Endodermal cell (in vitro differentiated cells): ENCODE results near the gene CTXND2. TPM values are rescaled to one million over a fixed set of nuclear protein-coding genes. Genes with fewer than 3 reads are reported as not detected.
"Not testable (repeated sequence)": the region's sequence is repeated elsewhere in the genome, so short reads cannot be mapped to it uniquely, and the experiment has no call there.

ENCODE experiments used
- DNase-seq: peaks from one replicate; pipeline ENCODE4 v3.0.0-alpha.2; 2017
- H3K27ac ChIP-seq: 2 replicates; pipeline ENCODE4 v1.5.1; 2013; ENCODE audit warnings: mild to moderate bottlenecking, low read depth, low read length, moderate library complexity
- H3K27me3 ChIP-seq: 2 replicates; pipeline ENCODE4 v1.6.1; 2013; ENCODE audit warnings: mild to moderate bottlenecking, low read length, moderate library complexity; ENCODE audit not compliant: insufficient read depth, control insufficient read depth, poor library complexity, severe bottlenecking
- H3K36me3 ChIP-seq: 2 replicates; pipeline ENCODE4 v1.7.0; 2013; ENCODE audit warnings: mild to moderate bottlenecking, low read length, moderate library complexity; ENCODE audit not compliant: control insufficient read depth, insufficient read depth
- H3K4me1 ChIP-seq: one replicate; pipeline ENCODE4 v1.7.0; 2013; ENCODE audit warnings: low read length; ENCODE audit not compliant: control insufficient read depth, insufficient read depth
- H3K4me3 ChIP-seq: 2 replicates; pipeline ENCODE4 v1.5.1; 2013; ENCODE audit warnings: mild to moderate bottlenecking, low read length, moderate library complexity
- H3K9ac ChIP-seq: 2 replicates; pipeline ENCODE4 v1.6.1; 2013; ENCODE audit warnings: mild to moderate bottlenecking, low read length, moderate library complexity; ENCODE audit not compliant: poor library complexity, severe bottlenecking; ENCODE audit errors: extremely low read depth
- H3K9me3 ChIP-seq: 2 replicates; pipeline ENCODE4 v1.6.1; 2013; ENCODE audit warnings: mild to moderate bottlenecking, low read length, moderate library complexity; ENCODE audit not compliant: control insufficient read depth
- H3K27ac Mint-ChIP-seq: 2 replicates; pipeline ENCODE4 v1.8.0; 2020; ENCODE audit warnings: mixed read lengths
- H3K27me3 Mint-ChIP-seq: 2 replicates; pipeline ENCODE4 v1.8.0; 2021; ENCODE audit warnings: mild to moderate bottlenecking, mixed read lengths; ENCODE audit not compliant: insufficient read depth
- H3K36me3 Mint-ChIP-seq: 2 replicates; pipeline ENCODE4 v1.8.0; 2020; ENCODE audit warnings: low read depth, mixed read lengths
- H3K4me1 Mint-ChIP-seq: 2 replicates; pipeline ENCODE4 v1.8.0; 2020; ENCODE audit warnings: mixed read lengths
- H3K4me3 Mint-ChIP-seq: 2 replicates; pipeline ENCODE4 v1.8.0; 2020; ENCODE audit warnings: mild to moderate bottlenecking, moderate library complexity, mixed read lengths
- H3K9me3 Mint-ChIP-seq: 2 replicates; pipeline ENCODE4 v1.8.0; 2020; ENCODE audit warnings: mild to moderate bottlenecking, mixed read lengths
- WGBS, 2 experiments: methylation state at CpG; one replicate each; pipeline versions ENCODE4 v1.1.5 to v1.1.7; 2013; ENCODE audit warnings: missing lambda C conversion rate in 2 of 2, mixed read lengths in 1 of 2; ENCODE audit not compliant: insufficient coverage in 1 of 2, insufficient read length in 1 of 2; 5-methylcytosine and 5-hydroxymethylcytosine counted together
- total RNA-seq, 2 donors: library from RNA; stranded (reverse); fragmentation: NEBNext Ultra II Directional in 1 of 2; extraction: Animal tissue kit (Norgen Biotek cat#: 25700) in 1 of 2; gene quantifications; 2 replicates in 1 of 2; 3 replicates in 1 of 2; pipeline ENCODE4 v1.2.1, GENCODE V29; 2021
- TF ChIP-seq, protein P1 (sequence below): fragments of 200-600 bp; sonication (generic); conservative IDR thresholded peaks from 2 replicates; pipeline ENCODE4 v1.5.0; 2021; ENCODE audit warnings: antibody characterized with exemption, mild to moderate bottlenecking

CTXND2 gene
- total RNA-seq, 2 donors from 2014 or later = not detected

- H3K27me3 Mint-ChIP-seq = no peaks in the 10 kb centered on the region
- Histone ChIP-seq H3K4me3 (no peak overlapping the region), H3K27me3 (no peaks in the 10 kb centered on the region), H3K4me1 (no peaks in the 10 kb centered on the region), H3K9ac (no peak overlapping the region), H3K27ac (no peak overlapping the region), H3K36me3 (peaks cover 58% of the 10 kb centered on the region), H3K9me3 (no peaks in the 10 kb centered on the region)
- no peak overlapping the region for H3K27ac Mint-ChIP-seq
- no peak overlapping the region for H3K4me3 Mint-ChIP-seq
- no peak for DNase-seq
- WGBS, 2 experiments = 80 to 100% methylated on average over 1 of the region's 2 CpGs
- H3K36me3 Mint-ChIP-seq = peaks cover 45% of the 10 kb centered on the region
- H3K9me3 Mint-ChIP-seq = no peaks in the 10 kb centered on the region
- no peaks in the 10 kb centered on the region for H3K4me1 Mint-ChIP-seq
- TF ChIP-seq, protein P1, sequence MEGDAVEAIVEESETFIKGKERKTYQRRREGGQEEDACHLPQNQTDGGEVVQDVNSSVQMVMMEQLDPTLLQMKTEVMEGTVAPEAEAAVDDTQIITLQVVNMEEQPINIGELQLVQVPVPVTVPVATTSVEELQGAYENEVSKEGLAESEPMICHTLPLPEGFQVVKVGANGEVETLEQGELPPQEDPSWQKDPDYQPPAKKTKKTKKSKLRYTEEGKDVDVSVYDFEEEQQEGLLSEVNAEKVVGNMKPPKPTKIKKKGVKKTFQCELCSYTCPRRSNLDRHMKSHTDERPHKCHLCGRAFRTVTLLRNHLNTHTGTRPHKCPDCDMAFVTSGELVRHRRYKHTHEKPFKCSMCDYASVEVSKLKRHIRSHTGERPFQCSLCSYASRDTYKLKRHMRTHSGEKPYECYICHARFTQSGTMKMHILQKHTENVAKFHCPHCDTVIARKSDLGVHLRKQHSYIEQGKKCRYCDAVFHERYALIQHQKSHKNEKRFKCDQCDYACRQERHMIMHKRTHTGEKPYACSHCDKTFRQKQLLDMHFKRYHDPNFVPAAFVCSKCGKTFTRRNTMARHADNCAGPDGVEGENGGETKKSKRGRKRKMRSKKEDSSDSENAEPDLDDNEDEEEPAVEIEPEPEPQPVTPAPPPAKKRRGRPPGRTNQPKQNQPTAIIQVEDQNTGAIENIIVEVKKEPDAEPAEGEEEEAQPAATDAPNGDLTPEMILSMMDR = no peak
Observed at GRCh38 chr1:150842964-150843363, 44.0 kb upstream of the CTXND2 start.

- no peaks in the 10 kb centered on the region for H3K4me1 ChIP-seq
- Mint-ChIP-seq H3K4me3 (no peak overlapping the region), H3K36me3 (peaks cover 46% of the 10 kb centered on the region), H3K27ac (no peak overlapping the region), H3K4me1 (no peaks in the 10 kb centered on the region), H3K27me3 (no peaks in the 10 kb centered on the region), H3K9me3 (no peaks in the 10 kb centered on the region)
- WGBS, 2 experiments = 97 to 100% methylated on average over 2 of the region's 2 CpGs
- peaks cover 53% of the 10 kb centered on the region for H3K36me3 ChIP-seq
- no peak overlapping the region for H3K9ac ChIP-seq
- no peak overlapping the region for H3K4me3 ChIP-seq
- H3K27me3 ChIP-seq = no peaks in the 10 kb centered on the region
- H3K9me3 ChIP-seq = no peaks in the 10 kb centered on the region
- no peak for DNase-seq
- H3K27ac ChIP-seq = no peak overlapping the region
- TF ChIP-seq, protein P1 = no peak
Observed at GRCh38 chr1:150843474-150843873, 43.5 kb upstream of the CTXND2 start.

DNA sequence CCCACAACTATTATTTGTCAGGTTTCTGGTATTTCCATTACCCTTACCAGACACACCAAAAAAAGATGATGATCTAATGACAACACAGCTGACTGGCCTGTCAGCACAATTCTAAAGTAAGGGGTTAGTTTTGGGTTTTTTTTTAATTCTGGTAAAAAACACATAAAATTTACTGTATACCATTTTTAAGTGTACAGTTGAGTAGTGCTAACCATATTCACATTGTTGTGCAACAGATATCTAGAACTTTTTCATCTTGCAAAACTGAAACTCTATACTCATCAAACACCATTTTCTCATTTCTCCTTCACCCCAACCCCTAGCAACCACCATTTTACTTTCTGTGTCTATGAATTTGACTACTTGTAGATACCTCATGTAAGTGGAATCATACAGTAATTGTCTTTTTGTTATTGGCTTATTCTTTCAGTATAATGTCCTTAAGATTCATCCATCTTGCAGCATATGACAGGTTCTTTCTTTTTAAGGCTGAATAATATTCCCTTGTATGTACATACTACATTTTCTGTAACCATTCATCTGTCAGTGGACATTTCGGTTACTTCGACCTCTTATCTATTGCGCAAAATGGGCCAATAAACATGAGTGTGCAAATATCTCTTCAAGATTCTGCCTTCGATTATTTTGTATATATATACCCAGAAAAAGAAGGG, 40.3 kb upstream of the CTXND2 start:
- no peaks in the 10 kb centered on the region for H3K27me3 Mint-ChIP-seq
- 99 to 100% methylated on average over 4 of the region's 4 CpGs for WGBS, 2 experiments
- TF ChIP-seq, protein P1 = no peak
- H3K4me1 Mint-ChIP-seq = no peaks in the 10 kb centered on the region
- no peak overlapping the region for H3K27ac Mint-ChIP-seq
- H3K9me3 Mint-ChIP-seq = peaks cover 9% of the 10 kb centered on the region
- Histone ChIP-seq H3K4me3 (no peak overlapping the region), H3K27me3 (no peaks in the 10 kb centered on the region), H3K9me3 (no peaks in the 10 kb centered on the region), H3K36me3 (peaks cover 34% of the 10 kb centered on the region), H3K4me1 (no peaks in the 10 kb centered on the region), H3K9ac (no peak overlapping the region), H3K27ac (no peak overlapping the region)
- peaks cover 47% of the 10 kb centered on the region for H3K36me3 Mint-ChIP-seq
- no peak overlapping the region for H3K4me3 Mint-ChIP-seq
- DNase-seq = no peak

GRCh38 chr1:150850801-150851362, 36.1 kb upstream of the CTXND2 start:
- H3K9ac ChIP-seq, H3K4me1 Mint-ChIP-seq, H3K27ac ChIP-seq, H3K27me3 Mint-ChIP-seq, H3K4me1 ChIP-seq, DNase-seq, H3K27ac Mint-ChIP-seq, H3K4me3 ChIP-seq, H3K27me3 ChIP-seq, H3K4me3 Mint-ChIP-seq: not testable (repeated sequence)
- peaks cover 43% of the 10 kb centered on the region for H3K9me3 Mint-ChIP-seq
- H3K9me3 ChIP-seq = peaks cover 33% of the 10 kb centered on the region
- WGBS, 2 experiments = 85 to 94% methylated on average over 8 to 38 of the region's 49 CpGs
- H3K36me3 ChIP-seq = peaks cover 57% of the 10 kb centered on the region
- peaks cover 79% of the 10 kb centered on the region for H3K36me3 Mint-ChIP-seq

GRCh38 chr1:150852734-150853133, 34.2 kb upstream of the CTXND2 start:
- Mint-ChIP-seq H3K36me3 (peaks cover 76% of the 10 kb centered on the region), H3K9me3 (peaks cover 43% of the 10 kb centered on the region)
- H3K36me3 ChIP-seq = peaks cover 55% of the 10 kb centered on the region
- not testable (repeated sequence) for H3K27me3 ChIP-seq, H3K4me3 Mint-ChIP-seq, H3K27ac Mint-ChIP-seq, H3K9ac ChIP-seq, H3K4me1 ChIP-seq, H3K4me1 Mint-ChIP-seq, H3K27ac ChIP-seq, DNase-seq, H3K27me3 Mint-ChIP-seq
- peak overlapping the region; percentile 57 for H3K4me3 ChIP-seq
- 97 to 100% methylated on average over 1 to 3 of the region's 3 CpGs for WGBS, 2 experiments
- peaks cover 39% of the 10 kb centered on the region for H3K9me3 ChIP-seq
